ENCODE results near the gene PLCL1.

PLCL1 gene

GRCh38 chr2:197852108-197852507, 47.7 kb downstream of the PLCL1 start:
- DNase-seq (ENCODE audit: low read depth in 4 of 4, low spot score in 1 of 4), result no peak

DNA sequence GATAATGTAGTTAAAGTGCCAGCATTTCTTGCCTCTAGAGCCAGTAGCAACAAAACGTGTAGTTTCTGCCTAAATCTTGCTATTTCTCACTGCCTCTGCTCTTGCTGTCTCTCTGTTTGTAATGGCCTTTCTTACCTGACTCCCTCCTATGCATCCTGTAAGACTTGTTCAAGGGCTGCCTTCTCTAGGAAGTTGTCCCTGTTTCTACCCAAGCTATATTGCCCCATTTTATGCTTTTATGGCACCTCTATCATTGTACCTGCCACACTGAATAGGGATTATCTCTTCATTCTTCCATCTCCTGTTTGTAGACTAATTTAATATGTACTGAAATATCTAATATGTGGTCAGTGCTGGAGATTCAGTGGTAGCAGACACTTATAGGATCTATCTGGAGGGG, 49.2 kb downstream of the PLCL1 start:
- DNase-seq (ENCODE audit: low read depth in 4 of 4, low spot score in 1 of 4), result no peak

DNA sequence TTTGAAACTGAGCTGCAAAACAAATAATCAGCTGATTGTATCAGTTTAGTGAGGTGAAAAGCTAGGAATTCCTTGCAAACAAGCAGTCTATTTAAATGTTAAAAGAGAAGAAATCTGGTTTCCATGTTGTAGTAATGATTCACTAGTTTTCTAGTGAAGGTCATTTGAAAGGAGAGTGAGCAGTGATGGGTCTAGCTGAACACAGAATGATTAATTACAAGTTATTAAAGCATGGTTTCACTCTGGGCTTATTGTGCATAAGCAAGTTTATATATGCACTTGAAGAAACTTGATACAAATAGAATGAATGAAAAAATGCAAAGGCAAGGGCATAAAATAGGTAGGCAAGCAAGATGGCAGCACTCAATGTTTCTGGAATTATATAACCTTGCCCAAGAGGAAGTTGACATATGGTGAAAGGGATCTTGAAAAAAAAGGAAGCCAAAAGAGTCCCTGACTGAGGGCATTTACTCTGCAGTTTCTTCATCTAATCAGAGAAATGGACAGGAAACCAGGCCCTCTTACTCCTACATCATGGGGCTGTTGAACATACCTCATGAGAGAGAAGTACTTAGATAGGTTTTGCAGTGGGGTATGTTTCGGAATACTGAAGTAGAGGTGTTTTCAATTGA, 53.2 kb downstream of the PLCL1 start:
- DNase-seq (ENCODE audit: low read depth in 4 of 4, low spot score in 1 of 4), result no peak

- no peak for DNase-seq (ENCODE audit: low read depth in 4 of 4, low spot score in 1 of 4)
These were observed 54.3 kb downstream of the PLCL1 start for GRCh38 chr2:197858607-197859140.

- no peak for DNase-seq (ENCODE audit: low read depth in 4 of 4, low spot score in 1 of 4)
These were observed 58.0 kb downstream of the PLCL1 start for GRCh38 chr2:197862246-197862955.

- DNase-seq (ENCODE audit: low read depth in 4 of 4, low spot score in 1 of 4), result no peak
These were observed 59.4 kb downstream of the PLCL1 start for GRCh38 chr2:197863744-197864143.

DNA sequence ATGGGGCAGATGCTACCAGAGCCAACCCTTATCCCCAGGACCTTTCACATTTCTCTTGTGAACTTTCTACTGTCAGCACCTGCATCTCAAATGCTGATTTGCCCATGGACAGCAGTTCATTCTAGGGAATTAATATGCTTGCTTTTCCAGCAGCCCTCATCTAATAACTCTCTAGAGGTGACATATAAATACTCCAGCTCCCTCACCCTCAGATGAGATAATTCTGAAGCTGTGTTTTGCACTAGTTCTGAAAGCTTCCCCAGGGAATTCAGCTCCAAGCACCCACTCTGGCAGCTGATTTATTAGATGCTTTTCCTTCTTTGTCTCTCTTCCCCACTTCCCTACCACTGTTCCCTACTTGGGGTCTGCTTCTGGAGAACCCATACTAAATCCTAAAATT, 62.1 kb downstream of the PLCL1 start:
- no peak for DNase-seq (ENCODE audit: low read depth in 4 of 4, low spot score in 1 of 4)

DNA sequence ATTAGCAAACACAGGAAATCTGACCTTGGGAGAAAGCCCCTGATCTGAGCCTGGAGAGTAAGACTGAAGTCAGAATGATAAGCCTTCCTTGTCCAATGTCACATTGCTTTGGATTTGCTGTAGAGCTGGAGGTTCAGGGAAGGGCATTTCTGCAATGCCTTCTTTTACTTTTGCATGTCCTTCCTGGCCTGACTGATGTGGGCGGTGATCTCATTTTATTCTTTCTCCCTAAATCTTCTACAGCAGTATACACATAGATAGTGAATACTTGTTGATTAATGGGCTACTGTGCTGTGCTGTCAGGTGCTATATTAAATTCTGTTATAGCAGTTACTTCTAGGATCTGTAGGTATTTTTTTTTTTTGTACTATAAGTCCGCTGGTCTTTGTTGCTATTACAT, 62.6 kb downstream of the PLCL1 start:
- no peak for DNase-seq (ENCODE audit: low read depth in 4 of 4, low spot score in 1 of 4)

DNA sequence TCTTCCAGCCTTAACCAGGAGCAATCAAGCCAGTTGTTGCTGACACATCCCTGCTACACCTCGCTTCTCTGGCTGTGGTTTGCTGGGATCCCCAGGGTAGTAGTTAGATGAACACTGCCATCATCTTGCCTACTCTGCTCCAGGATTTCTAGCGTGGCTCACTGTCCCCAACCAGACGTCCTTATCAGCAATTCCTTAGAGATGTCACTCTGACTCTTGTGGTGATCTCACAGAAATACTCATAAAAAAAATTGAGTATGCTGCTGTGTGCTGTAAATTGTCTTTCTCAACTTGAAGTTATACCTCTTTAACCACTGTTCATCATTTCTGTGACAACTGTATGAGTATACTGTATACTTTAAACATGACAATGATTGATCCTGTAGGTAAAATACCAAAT, 63.2 kb downstream of the PLCL1 start:
- DNase-seq (ENCODE audit: low read depth in 4 of 4, low spot score in 1 of 4), result no peak

DNA sequence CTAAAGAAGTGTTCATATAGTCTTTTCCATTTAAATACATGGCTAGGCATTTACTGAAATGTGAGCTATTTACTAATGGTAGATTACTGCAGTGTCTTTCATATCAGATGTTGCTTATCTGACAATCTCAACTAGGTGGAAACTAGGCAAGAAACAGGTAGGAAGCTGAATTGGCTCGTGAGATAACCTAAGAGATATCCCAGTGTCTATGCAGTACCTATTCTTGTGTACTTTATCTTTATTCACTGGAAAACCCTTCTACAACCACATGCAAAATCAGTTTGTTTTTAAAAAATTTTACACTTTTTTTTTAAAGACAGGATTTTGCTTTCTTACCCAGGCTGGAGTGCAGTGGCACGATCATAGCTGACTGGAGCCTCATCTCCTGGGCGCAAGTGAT, 63.8 kb downstream of the PLCL1 start:
- DNase-seq (ENCODE audit: low read depth in 4 of 4, low spot score in 1 of 4), result no peak

GRCh38 chr2:197869041-197869440, 64.6 kb downstream of the PLCL1 start:
- no peak for DNase-seq (ENCODE audit: low read depth in 4 of 4, low spot score in 1 of 4)

DNA sequence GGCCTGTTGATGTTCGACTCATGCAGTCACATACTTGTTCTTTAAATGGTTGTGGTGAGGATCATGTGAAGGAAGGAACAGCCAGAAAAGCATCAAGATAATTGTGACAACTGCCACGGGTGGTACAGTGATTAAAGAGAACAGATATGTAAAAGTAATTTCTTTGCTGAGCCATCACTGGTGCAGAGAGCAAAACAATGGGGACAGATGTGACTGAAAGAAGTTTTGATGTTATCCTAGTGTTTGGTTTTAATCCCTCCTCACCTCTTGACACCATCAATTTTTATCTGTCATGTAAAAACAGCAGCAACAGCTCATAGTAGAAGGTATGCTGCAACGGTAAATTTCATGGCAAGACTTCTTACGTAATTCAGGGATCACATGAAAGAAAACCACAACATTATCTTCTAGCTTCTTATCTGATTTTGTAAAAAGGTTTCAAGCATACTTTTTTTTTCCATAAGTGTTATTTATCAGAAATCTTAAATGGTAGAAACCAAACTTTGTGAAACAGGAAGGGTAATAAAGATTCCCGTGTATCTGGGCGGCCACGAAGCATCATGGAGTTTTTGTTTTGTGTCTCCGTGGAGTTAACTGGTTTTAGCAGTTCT, 65.2 kb downstream of the PLCL1 start:
- DNase-seq (ENCODE audit: low read depth in 4 of 4, low spot score in 1 of 4), result no peak

GRCh38 chr2:197870137-197870536, 65.7 kb downstream of the PLCL1 start:
- DNase-seq (ENCODE audit: low read depth in 4 of 4, low spot score in 1 of 4), result no peak

DNA sequence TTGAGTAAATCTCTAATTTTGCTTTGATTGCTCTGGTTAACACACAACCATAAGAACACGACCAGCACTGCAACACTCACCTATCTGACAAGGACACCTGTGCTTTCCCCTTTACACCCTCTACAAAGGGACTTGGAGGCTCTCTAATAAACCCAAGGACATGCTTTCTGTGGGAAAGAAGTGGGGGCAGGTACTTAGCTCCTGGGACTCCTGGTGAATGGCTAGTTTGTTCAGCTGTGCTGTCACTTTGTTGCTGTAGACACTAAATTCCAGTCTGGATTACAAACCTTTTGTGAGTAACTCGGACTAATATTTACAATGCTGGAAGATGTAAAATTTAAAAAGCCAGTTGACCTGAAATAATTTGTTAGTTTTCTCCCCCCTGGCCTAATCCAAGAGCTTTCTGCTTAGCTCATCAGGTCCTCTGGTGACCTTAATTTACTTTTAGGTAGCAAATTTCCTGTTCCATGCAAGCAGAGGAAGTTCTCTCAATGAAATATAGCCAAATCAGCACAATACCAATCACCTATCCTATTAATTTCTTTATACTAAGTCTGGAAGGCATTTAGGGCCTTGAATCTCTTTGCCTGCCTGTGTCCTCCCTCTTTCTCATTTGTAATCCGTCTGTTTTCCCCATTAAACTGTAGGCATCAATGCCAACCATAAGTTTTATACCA, 67.5 kb downstream of the PLCL1 start:
- no peak for DNase-seq (ENCODE audit: low read depth in 4 of 4, low spot score in 1 of 4)

- DNase-seq (ENCODE audit: low read depth in 4 of 4, low spot score in 1 of 4), result no peak
These were observed 68.9 kb downstream of the PLCL1 start for GRCh38 chr2:197873293-197873701.

GRCh38 chr2:197875763-197876162, 71.4 kb downstream of the PLCL1 start:
- DNase-seq (ENCODE audit: low read depth in 4 of 4, low spot score in 1 of 4), result no peak

DNA sequence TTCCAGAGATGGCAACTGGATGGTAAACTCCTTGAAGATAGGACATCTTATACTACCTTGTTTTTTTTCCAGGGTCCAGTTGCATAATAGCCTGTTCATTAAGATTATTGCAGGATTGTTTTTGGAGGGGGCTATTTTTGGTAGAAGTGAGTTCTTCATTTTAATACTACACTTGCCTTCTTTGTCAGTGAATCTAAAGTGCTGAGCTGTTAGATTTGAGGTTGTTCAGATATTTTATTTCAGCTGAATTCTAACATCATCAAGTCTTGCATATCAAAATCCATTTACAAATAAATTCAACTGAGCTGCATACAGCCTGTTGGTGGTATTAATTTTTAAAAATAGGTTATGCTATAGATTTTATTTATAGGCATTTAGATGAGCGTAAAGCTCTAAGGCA, 72.1 kb downstream of the PLCL1 start:
- no peak for DNase-seq (ENCODE audit: low read depth in 4 of 4, low spot score in 1 of 4)

GRCh38 chr2:197877038-197877437, 72.6 kb downstream of the PLCL1 start:
- DNase-seq (ENCODE audit: low read depth in 4 of 4, low spot score in 1 of 4), result no peak

DNA sequence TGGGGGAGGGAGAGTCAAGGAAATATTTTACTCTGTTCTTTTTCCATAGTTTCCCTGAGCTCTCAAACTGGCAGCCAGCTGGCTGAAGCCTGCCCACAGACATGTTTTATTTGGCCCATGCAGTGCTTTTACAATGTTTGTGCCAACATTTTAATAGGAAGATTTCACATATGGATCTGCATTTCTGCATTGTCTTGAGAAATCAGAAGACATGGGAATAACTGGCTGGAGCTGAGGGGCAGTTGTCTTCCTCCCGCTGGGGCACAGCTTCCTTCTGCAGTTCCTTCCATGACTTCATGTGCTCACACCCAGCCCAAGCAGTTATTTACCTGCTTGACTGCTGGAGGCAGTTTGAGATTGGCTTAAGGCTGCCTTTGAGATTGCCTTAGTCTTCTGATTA, 74.4 kb downstream of the PLCL1 start:
- no peak for DNase-seq (ENCODE audit: low read depth in 4 of 4, low spot score in 1 of 4)

DNA sequence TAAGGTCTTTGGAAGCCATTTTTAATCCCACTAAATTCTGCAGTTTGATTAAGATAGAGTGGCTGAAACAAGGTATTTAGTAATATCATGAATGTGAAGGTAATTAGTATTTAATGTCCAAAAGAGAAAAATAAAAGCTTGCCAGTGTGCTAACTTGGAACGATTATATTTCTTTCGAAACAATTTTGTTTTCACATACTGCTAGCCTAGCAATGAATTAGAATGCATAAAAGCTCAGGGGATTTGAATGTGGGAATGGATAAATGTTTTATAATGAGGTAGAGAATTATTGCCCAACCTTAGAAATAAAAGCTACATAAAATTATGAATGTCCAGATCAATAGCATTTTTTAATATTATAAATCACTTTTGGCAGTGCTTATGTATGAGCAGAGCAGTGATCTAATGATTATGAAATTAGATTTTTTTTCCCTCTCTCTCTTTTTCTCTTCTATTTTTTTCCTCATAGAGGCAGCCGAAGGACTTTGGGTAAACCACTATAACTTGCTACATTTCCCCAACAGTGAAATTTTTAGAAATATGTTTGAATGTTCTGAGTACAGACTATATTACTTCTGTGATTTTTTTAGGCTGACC, 75.5 kb downstream of the PLCL1 start:
- no peak for DNase-seq (ENCODE audit: low read depth in 4 of 4, low spot score in 1 of 4)

DNA sequence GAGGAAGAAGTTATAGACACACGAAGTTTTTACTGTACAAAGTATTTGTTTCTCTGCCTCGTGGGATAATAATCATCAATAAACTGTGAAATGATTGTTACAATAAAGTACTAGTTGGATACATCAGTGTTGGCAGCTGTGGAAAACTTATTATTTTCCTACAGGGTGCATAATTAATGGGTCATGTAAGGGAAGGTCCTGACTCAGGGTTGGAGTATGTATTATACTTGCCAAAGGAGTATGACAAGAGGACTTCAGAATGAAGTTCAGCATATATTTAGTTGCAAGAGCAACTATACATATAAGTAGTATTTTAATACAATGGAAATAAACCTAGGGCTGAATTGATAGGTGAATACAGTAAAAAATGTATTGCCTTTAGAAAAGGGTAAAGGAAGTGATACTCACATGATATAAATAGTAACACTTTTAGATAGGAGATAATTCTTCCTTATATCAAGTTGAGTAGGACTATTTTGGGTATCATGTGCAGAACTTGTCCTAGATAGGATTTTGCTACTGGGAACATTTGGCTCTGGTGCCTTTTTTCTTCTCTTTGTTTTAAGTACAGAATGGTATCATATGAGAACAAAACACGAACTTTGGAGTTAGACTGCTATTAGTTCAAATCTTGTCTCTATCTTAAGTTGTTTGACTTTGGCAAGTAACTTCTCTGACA, 79.1 kb downstream of the PLCL1 start:
- no peak for DNase-seq (ENCODE audit: low read depth in 4 of 4, low spot score in 1 of 4)
